ENCODE results near the gene NRL.

GRCh38 chr14:24083462-24083861 is 31.3 kb downstream of the NRL start:
- TF ChIP-seq, protein P1, sequence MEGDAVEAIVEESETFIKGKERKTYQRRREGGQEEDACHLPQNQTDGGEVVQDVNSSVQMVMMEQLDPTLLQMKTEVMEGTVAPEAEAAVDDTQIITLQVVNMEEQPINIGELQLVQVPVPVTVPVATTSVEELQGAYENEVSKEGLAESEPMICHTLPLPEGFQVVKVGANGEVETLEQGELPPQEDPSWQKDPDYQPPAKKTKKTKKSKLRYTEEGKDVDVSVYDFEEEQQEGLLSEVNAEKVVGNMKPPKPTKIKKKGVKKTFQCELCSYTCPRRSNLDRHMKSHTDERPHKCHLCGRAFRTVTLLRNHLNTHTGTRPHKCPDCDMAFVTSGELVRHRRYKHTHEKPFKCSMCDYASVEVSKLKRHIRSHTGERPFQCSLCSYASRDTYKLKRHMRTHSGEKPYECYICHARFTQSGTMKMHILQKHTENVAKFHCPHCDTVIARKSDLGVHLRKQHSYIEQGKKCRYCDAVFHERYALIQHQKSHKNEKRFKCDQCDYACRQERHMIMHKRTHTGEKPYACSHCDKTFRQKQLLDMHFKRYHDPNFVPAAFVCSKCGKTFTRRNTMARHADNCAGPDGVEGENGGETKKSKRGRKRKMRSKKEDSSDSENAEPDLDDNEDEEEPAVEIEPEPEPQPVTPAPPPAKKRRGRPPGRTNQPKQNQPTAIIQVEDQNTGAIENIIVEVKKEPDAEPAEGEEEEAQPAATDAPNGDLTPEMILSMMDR (IDR thresholded peaks at IDR 0.05; ENCODE audit: low read length): no peak
- TF ChIP-seq EZH2 (IDR thresholded peaks at IDR 0.05; ENCODE audit: borderline replicate concordance, low read length): no peak
